Measurements from ENCODE around the gene SACM1L. TPM values are rescaled to one million over a fixed set of nuclear protein-coding genes. Genes with fewer than 3 reads are reported as not detected.

The SACM1L gene
- total RNA-seq, 4 donors from 2014 or later: 7.7 to 28.7 (median 9.1) TPM

DNA sequence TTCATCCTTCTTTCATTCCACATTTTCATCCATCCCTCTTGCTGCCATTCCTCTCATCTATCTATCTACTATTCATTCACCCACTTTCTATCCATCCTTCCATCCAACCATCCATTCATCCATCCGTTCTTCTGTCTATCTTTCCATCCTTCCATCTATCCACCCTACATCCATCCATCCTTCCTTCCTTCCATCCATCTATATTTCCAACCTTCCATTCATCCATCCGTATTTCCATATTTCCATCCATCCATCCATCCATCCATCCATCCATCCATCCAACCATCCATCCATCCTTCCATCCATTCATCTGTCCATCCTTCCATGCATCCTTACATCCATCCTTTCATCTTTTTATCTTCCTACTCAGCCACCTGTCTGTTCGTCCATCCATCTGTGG, 93.2 kb downstream of the SACM1L start:
- Histone ChIP-seq H3K27ac (no peak overlapping the region), H3K4me3 (no peak overlapping the region), H3K9me3 (no peaks in the 10 kb centered on the region), H3K36me3 (no peaks in the 10 kb centered on the region), H3K27me3 (no peaks in the 10 kb centered on the region), H3K4me1 (peaks cover 0 to 9% of the 10 kb centered on the region in 2 donors)
- in situ Hi-C loops (cut with MboI; ENCODE audit: low sequenced_read_pairs in 4 of 4): no loop called here
- intact Hi-C loops (cut with DNase I; ENCODE audit: low total_unique reads): no loop called here
- ATAC-seq (no peak), DNase-seq (no peak)
- TF ChIP-seq CTCF (IDR thresholded peaks at IDR 0.05 in 4 of 5, conservative IDR thresholded peaks at IDR 0.05 in 1 of 5): no peak

- DNase-seq (no peak), ATAC-seq (no peak)
- H3K36me3 ChIP-seq: no peaks in the 10 kb centered on the region
- H3K27me3 ChIP-seq: no peaks in the 10 kb centered on the region
- intact Hi-C loops (cut with DNase I; ENCODE audit: low total_unique reads) (no loop called here), in situ Hi-C loops (cut with MboI; ENCODE audit: low sequenced_read_pairs in 4 of 4) (no loop called here)
- H3K4me1 ChIP-seq: peaks cover 0 to 2% of the 10 kb centered on the region in 2 donors
- H3K9me3 ChIP-seq: no peaks in the 10 kb centered on the region
- H3K4me3 ChIP-seq: no peak overlapping the region
- TF ChIP-seq POLR2A (IDR thresholded peaks at IDR 0.05) (no peak), CTCF (IDR thresholded peaks at IDR 0.05 in 4 of 5, conservative IDR thresholded peaks at IDR 0.05 in 1 of 5) (no peak)
- H3K27ac ChIP-seq: no peak overlapping the region
These were observed 94.5 kb downstream of the SACM1L start for GRCh38 chr3:45783667-45784066.

DNA sequence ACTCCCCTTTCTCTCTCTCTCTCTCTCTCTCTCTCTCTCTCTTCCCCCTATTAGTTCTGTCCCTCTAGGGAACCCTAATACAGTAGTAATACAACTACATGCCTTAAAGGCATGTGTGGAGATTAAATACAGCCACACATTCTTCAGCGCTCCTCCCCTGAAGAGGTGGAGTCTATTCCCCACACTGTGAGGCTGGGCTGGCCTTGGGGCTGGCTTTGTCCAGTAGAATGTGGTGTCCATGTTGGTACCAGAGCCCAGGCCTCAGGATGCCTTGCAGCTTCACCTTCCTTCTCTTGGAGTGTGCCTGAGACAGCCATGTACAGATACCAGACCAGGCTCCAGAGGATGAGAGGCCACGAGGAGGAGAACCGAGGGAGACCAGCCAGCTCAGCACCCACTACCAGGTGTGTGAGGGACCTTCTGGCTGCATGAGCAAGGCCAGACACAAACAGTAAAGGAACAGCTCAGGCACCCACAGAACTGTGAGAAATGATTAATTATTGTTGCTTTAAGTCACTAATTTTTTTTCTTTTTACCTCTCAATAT, 96.5 kb downstream of the SACM1L start:
- ATAC-seq: no peak
- Histone ChIP-seq H3K36me3 (no peaks in the 10 kb centered on the region), H3K27me3 (no peaks in the 10 kb centered on the region), H3K9me3 (no peaks in the 10 kb centered on the region), H3K4me3 (no peak overlapping the region), H3K4me1 (no peaks in the 10 kb centered on the region), H3K27ac (no peak overlapping the region)
- intact Hi-C loops (cut with DNase I; ENCODE audit: low total_unique reads) (no loop called here), in situ Hi-C loops (cut with MboI; ENCODE audit: low sequenced_read_pairs in 4 of 4) (no loop called here)
- DNase-seq: no peak
- TF ChIP-seq POLR2A (IDR thresholded peaks at IDR 0.05): no peak
- no peak for TF ChIP-seq CTCF (IDR thresholded peaks at IDR 0.05 in 4 of 5, conservative IDR thresholded peaks at IDR 0.05 in 1 of 5)

DNA sequence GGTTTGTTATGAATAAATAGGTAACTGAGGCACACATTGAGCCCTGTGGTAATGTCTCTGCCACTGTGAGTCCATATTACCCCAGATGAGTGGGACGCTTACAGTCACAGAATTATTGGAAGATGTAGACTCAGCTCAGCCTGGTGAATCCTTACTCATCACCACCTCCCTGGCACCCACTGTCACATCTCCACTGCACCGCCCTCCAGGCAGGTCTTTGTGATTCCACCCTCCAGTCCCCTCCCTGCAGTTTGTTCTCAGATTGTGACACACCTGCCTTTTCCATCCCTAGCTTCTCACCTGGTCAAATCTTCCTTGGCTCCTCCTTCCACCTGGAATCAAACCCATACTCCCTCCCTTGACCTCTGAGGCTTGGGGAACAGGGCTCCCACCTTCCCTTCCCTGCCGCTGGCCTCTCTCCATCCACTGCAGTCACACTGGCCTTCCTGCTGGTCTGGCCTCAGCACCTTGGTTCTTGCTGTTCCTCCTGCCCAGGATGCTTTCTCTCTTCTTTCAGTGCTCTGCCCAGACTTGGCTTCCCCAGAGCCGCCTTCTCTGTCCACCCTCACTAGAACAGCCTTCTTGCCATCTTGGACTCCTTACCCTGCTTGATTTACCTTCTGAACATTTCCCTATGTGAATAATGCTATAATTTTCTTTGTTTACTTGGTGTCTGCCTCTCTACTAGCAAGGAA, 97.8 kb downstream of the SACM1L start:
- ATAC-seq (no peak), DNase-seq (no peak)
- Histone ChIP-seq H3K4me1 (no peaks in the 10 kb centered on the region), H3K36me3 (no peaks in the 10 kb centered on the region), H3K9me3 (no peaks in the 10 kb centered on the region), H3K27ac (no peak overlapping the region), H3K4me3 (no peak overlapping the region), H3K27me3 (no peaks in the 10 kb centered on the region)
- TF ChIP-seq POLR2A (IDR thresholded peaks at IDR 0.05) (no peak), CTCF (IDR thresholded peaks at IDR 0.05 in 4 of 5, conservative IDR thresholded peaks at IDR 0.05 in 1 of 5) (no peak)
- in situ Hi-C loops (cut with MboI; ENCODE audit: low sequenced_read_pairs in 4 of 4) (no loop called here), intact Hi-C loops (cut with DNase I; ENCODE audit: low total_unique reads) (no loop called here)
